Esophagus squamous epithelium (tissue), 4 donors: ENCODE results near the gene TRIM65.

Source experiments
- CTCF ChIP-seq, 6 experiments: fragments of 450-650 bp in 4 of 6; fragments of 200-600 bp in 2 of 6; sonication (generic) in 2 of 6; IDR thresholded peaks; one replicate each; pipeline ENCODE4 v1.5.1; 2016 to 2019; ENCODE audit warnings: antibody characterized with exemption in 6 of 6, mild to moderate bottlenecking in 4 of 6, moderate library complexity in 4 of 6
- POLR2A ChIP-seq, 4 donors: fragments of 450-650 bp; IDR thresholded peaks; one replicate each; pipeline ENCODE4 v1.6.1; 2017; ENCODE audit warnings: antibody characterized with exemption in 4 of 4, mild to moderate bottlenecking in 4 of 4, moderate library complexity in 3 of 4

GRCh38 chr17:75892556-75893224 lies 4.1 kb downstream of the TRIM65 start:
- TF ChIP-seq CTCF (IDR thresholded peaks at IDR 0.05), result no peak
- no peak for TF ChIP-seq POLR2A (IDR thresholded peaks at IDR 0.05)
